Right cardiac atrium (tissue), 5 donors: ENCODE measurements around the gene TMEM108. TPM values are rescaled to one million over a fixed set of nuclear protein-coding genes. Genes with fewer than 3 reads are reported as not detected.

Experiments
- ATAC-seq, 2 donors: fragments of 200-7000 bp; cut with Tn5 transposase; one replicate each; pipeline versions ENCODE4 v1.8.0 to v1.9.1; 2020; ENCODE audit warnings: moderate library complexity in 2 of 2, mild to moderate bottlenecking in 1 of 2
- DNase-seq, 3 donors: peaks; one replicate each; pipeline ENCODE4 v3.0.0-alpha.2; 2020
- H3K27ac ChIP-seq: one replicate; pipeline ENCODE4 v1.5.1; 2013; ENCODE audit warnings: mild to moderate bottlenecking, low read length, control low read depth, moderate library complexity
- H3K27me3 ChIP-seq: one replicate; pipeline ENCODE4 v1.6.1; 2013; ENCODE audit not compliant: control insufficient read depth, insufficient read depth
- H3K4me1 ChIP-seq: one replicate; pipeline ENCODE4 v1.6.1; 2013; ENCODE audit warnings: low read length; ENCODE audit not compliant: control insufficient read depth, insufficient read depth
- H3K4me3 ChIP-seq: one replicate; pipeline ENCODE4 v1.5.1; 2013; ENCODE audit warnings: low read length, control low read depth
- H3K9me3 ChIP-seq: one replicate; pipeline ENCODE4 v1.6.1; 2013; ENCODE audit warnings: low read length; ENCODE audit not compliant: control insufficient read depth
- WGBS: extraction: QIAGEN DNeasy Blood & Tissue Kit; methylation state at CpG from one replicate; pipeline ENCODE4 v1.1.7; 2013; 5-methylcytosine and 5-hydroxymethylcytosine counted together
- intact Hi-C, 4 donors: fragments of 100-400 bp; cut with DNase I; formaldehyde crosslinking; loops; one replicate each; pipeline versions ENCODE4 v1.11.0 to v1.14.0; 2022 to 2023
- polyA plus RNA-seq: library from polyadenylated mRNA; stranded (reverse); fragments of 200-250 nt; gene quantifications from one replicate; pipeline ENCODE4 v1.2.3, GENCODE V29; 2013
- total RNA-seq, 4 donors: library from RNA; stranded (reverse); fragmentation: NEBNext Ultra II Directional; extraction: Animal tissue kit (Norgen Biotek cat#: 25700); gene quantifications; one replicate each; pipeline ENCODE4 v1.2.1, GENCODE V29; 2021
- donor health status: healthy with polysubstance abuse.
- donor health status: DM: no; HTN: yes; CAD: no.
- donor health status: DM: no; HTN: no; CAD: no.
- donor health status: DM: no; HTN: yes; CAD: no; lungs with severe emphysema.
- donor health status: DM: yes; HTN: yes; CAD: no.

TMEM108 gene
- total and polyA plus RNA-seq, 5 donors = 5.2 to 20.3 (median 13.2) TPM

GRCh38 chr3:133383741-133384140, 345.6 kb downstream of the TMEM108 start:
- DNase-seq (no peak), ATAC-seq (no peak)
- 78% methylated on average over 5 of the region's 5 CpGs for WGBS
- H3K4me3 ChIP-seq = no peak overlapping the region
- H3K27me3 ChIP-seq = no peaks in the 10 kb centered on the region
- H3K4me1 ChIP-seq = no peaks in the 10 kb centered on the region
- intact Hi-C loops = loop anchor here in 2 of 4 donors (2.0 to 10.0 kb wide), 3 partner anchors 343 to 656 kb away; no protein-coding TSS in a partner anchor
- no peak overlapping the region for H3K27ac ChIP-seq
- H3K9me3 ChIP-seq = no peaks in the 10 kb centered on the region

DNA sequence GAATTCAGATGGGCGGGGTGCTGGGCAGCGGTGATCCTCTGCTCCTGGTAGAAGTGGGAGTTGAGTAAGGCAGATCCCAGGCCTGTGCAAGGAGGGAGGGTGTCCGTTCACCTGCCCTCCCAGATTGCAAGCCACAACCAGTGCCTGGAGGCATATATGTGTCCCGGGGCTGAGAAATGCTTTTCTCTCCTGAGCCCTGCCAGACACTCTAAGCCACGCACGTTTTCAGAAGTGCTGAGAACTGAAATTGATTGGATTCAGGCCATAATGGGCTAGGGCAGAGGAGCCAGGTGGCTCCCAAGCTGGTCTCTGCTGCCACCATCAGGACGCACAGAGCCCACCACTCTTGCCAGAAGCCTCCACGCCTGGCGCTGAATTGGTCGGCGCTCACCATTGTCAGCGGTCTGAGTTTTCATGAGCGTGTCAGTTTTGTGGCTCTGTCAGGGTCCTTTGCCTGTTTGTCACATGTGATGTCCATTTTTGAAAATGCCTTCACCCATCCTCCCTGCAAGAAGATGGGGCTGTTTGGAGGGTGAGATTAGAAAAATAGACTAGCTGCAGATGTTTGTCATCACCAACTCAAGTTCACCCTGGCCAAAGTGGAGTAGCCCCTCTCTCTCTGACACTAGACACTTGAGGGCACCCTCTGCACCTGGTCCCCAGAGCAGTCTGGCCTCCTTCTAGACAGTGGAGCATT, 346.3 kb downstream of the TMEM108 start:
- DNase-seq (peak; percentile 70 to 86 (median 85)), ATAC-seq (peak; percentile 87 to 90)
- 19% methylated on average over 13 of the region's 13 CpGs for WGBS
- Histone ChIP-seq H3K4me1 (no peaks in the 10 kb centered on the region), H3K27me3 (no peaks in the 10 kb centered on the region), H3K27ac (no peak overlapping the region), H3K4me3 (no peak overlapping the region), H3K9me3 (no peaks in the 10 kb centered on the region)
- intact Hi-C loops = loop anchor here in 3 of 4 donors (5.0 to 10.0 kb wide), 2 partner anchors 650 to 657 kb away; no protein-coding TSS in a partner anchor

DNA sequence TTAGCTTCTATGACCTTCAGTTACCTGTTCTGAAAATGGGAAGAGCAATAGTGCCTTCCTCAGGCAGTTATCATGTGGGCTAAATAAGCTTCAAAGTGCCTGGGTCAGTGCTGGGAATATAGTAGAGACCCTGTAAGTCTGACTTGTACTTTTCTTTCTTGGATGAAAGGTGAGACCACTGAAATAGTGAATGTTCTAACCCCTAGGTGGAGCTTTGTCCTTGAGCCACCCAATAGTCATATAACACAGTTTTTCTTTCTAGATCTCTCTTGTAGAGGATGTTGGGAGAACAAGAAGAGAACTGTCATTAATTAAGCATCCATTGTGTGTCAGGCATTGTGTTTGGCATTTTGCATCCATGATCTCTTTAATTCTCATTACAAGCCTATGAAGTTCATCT, 348.7 kb downstream of the TMEM108 start:
- H3K4me1 ChIP-seq = no peaks in the 10 kb centered on the region
- H3K27me3 ChIP-seq = no peaks in the 10 kb centered on the region
- H3K4me3 ChIP-seq = no peak overlapping the region
- H3K9me3 ChIP-seq = no peaks in the 10 kb centered on the region
- intact Hi-C loops = loop anchor here in 2 of 4 donors (5.0 to 10.0 kb wide), 2 partner anchors 652 to 660 kb away; no protein-coding TSS in a partner anchor
- no peak overlapping the region for H3K27ac ChIP-seq
- DNase-seq = no peak
- no peak for ATAC-seq

GRCh38 chr3:133387341-133387740, 349.1 kb downstream of the TMEM108 start:
- DNase-seq = no peak

DNA sequence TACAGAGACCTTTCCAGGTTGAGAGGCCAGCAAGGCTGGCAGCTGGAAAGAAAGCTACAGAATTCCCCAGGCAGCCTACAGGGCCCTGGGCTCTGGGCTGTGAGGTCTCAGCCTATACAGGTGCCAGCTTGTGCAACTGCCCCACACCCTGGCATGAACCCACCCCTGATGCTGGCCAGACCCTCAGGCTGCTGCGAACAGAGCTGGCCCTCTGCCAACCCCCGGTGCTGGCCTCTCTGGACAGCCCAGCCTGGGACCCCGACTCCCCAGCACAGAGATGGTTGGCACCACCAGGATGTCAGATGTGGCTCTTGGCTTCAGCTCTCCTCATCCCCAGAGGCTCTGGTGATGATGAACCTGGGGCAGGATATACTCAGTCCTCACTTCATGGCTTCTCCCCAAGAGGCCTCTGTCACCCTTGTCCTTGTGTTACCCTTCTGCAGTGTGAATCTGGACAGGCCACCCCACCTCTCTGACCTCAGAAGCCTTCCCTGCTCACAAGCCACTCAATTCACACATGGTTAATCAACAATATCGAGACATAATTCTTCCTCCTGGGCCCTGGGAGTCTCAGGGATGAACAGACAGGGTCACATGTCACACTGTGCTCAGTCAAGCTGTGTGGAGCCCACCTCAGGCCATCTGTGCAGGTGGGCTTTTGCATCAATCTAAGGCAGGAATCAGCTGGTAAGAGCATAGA, 350.7 kb downstream of the TMEM108 start:
- H3K4me1 ChIP-seq = no peaks in the 10 kb centered on the region
- 64% methylated on average over 4 of the region's 4 CpGs for WGBS
- no peak overlapping the region for H3K27ac ChIP-seq

More at GRCh38 chr3:133387341-133387740, 349.1 kb downstream of the TMEM108 start:
- ATAC-seq = no peak
- intact Hi-C loops = loop anchor here in 2 of 4 donors (5.0 to 10.0 kb wide), 2 partner anchors 653 to 660 kb away; no protein-coding TSS in a partner anchor
- 76% methylated on average over 4 of the region's 4 CpGs for WGBS
- Histone ChIP-seq H3K4me3 (no peak overlapping the region), H3K4me1 (no peaks in the 10 kb centered on the region), H3K27ac (no peak overlapping the region), H3K9me3 (no peaks in the 10 kb centered on the region), H3K27me3 (no peaks in the 10 kb centered on the region)

GRCh38 chr3:133390715-133391114, 352.5 kb downstream of the TMEM108 start:
- no peak for ATAC-seq
- DNase-seq = no peak
- Histone ChIP-seq H3K27me3 (no peaks in the 10 kb centered on the region), H3K4me1 (no peaks in the 10 kb centered on the region), H3K9me3 (no peaks in the 10 kb centered on the region), H3K4me3 (no peak overlapping the region), H3K27ac (no peak overlapping the region)
- 85% methylated on average over 4 of the region's 4 CpGs for WGBS
- intact Hi-C loops = no loop called here

More for the DNA sequence above, 350.7 kb downstream of the TMEM108 start:
- H3K4me3 ChIP-seq = no peak overlapping the region
- intact Hi-C loops = loop anchor here in 2 of 4 donors (5.0 to 10.0 kb wide), 2 partner anchors 654 to 662 kb away; no protein-coding TSS in a partner anchor
- H3K9me3 ChIP-seq = no peaks in the 10 kb centered on the region
- no peaks in the 10 kb centered on the region for H3K27me3 ChIP-seq
- DNase-seq = peak in 1 of 3 donors; percentile 63
- ATAC-seq = no peak

DNA sequence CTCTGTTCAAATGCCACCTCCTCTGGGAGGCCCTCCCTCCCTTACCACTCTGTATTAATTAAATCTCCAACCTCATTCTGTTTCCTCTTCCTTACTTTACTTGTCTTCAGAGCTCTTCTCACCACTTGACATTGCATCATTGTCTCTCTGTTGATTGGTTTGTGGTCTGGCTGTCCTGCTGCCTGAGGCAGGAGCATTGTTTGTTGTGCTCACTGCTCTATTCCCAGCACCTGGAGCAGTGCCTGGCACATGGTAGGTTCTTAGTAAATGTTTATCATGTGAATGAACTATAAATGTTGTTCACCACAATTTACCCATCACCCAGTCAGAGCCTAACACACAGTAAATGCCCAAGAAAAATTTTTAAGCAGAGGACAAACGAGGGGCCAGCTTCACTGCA, 355.0 kb downstream of the TMEM108 start:
- no peaks in the 10 kb centered on the region for H3K4me1 ChIP-seq
- DNase-seq = no peak
- 73% methylated on average over 1 of the region's 1 CpG for WGBS
- H3K27ac ChIP-seq = no peak overlapping the region
- intact Hi-C loops = no loop called here
- H3K9me3 ChIP-seq = no peaks in the 10 kb centered on the region
- H3K4me3 ChIP-seq = no peak overlapping the region
- no peak for ATAC-seq
- H3K27me3 ChIP-seq = no peaks in the 10 kb centered on the region

DNA sequence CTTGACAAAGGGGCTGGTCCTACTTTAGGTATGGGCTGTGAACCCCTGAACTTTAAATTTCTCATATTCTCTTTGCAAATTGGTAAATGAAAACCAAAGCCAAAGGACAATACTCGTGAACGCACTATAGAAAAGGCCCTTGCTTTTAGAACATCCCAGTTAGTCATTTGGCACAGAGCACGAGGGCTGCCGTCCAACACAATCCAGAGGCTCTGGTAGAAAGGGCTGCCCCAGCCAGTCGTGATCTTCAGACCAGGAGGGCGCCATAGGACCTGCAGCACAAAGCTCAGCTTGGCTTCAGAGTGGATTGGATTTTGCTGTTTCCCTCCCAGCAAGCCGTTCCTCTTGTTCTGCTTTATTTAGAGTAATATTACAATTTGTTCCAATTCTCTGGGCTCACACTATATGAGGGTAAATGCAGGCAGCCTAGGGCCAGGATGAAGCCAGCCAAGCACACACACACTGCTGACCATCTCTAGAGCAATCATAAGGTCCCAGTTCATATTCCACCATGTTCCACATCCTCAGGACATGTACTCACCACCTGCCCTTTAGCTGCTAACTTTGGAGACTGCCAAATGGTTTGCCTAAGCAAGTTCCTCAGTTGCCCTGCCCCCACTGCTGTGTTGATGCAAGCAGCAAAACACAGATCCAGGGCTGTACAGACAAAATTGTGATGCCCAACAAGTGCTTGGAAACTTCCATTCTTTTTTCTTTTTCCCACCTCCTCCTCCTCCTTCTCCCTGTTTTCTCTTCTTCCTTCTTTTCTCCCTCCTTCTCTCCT, 355.7 kb downstream of the TMEM108 start:
- intact Hi-C loops = no loop called here
- H3K27me3 ChIP-seq = no peaks in the 10 kb centered on the region
- DNase-seq = peak; percentile 59 to 86 (median 81)
- H3K4me3 ChIP-seq = no peak overlapping the region
- ATAC-seq = peak; percentile 73 to 76
- WGBS = 39% methylated on average over 7 of the region's 7 CpGs
- no peaks in the 10 kb centered on the region for H3K9me3 ChIP-seq
- no peaks in the 10 kb centered on the region for H3K4me1 ChIP-seq
- no peak overlapping the region for H3K27ac ChIP-seq

DNA sequence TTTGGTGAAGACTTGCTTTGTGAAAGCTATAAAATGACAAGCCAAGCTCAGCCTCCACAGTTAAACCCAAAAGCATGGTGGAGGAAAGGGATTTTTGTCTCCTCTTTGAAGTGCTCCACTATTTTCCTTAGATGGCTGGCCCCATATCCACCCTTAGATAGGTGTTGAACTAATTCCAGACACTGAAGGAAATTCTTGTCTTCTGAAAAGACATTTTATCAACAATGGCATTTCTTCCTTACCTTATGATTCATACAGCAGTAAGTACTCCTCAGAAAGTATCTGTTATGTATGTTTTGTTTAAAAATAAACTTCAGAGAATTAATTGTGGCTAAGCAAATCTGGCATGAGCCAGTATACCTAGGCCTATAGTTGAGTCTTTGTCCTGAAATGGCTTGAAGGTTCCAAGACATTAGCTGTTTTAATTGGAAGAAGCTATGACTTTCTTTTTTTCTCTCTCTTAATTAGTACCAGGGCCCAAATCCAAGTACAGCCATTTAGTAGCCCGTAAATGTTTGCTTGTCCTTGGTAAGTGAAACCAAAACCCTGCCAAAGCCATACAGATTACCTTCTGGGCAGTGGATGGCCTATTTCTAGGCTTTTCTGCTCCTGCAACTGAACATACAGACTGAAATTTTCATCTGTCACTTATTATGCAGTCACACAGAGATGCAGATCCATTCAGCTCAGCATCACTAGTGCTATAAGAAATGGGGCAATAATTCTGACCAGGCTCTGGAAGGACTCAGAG, 356.5 kb downstream of the TMEM108 start:
- intact Hi-C loops = no loop called here
- H3K27ac ChIP-seq = no peak overlapping the region
- DNase-seq = no peak

DNA sequence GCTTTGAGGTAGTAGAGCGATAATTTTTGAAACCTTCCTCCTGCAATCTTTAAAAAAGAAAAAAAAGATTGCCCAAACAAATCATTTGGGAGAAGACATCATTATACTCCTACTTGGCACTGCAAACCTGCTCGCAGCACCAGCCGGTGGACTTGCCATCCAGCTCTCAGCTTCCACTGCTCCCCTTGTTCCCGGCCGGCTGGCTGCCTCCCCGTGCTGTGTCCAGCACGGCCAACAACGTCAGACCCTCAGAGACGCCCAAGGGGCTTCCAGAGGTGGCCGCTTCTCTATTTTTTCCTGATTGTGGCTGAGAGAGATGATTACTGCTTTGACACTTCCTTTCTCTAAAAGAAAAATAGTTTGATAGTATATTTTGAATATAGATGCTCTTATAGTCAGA, 358.7 kb downstream of the TMEM108 start:
- intact Hi-C loops = no loop called here
- 83% methylated on average over 10 of the region's 10 CpGs for WGBS
- H3K27me3 ChIP-seq = no peaks in the 10 kb centered on the region
- ATAC-seq (no peak), DNase-seq (no peak)
- no peak overlapping the region for H3K27ac ChIP-seq
- no peaks in the 10 kb centered on the region for H3K9me3 ChIP-seq
- H3K4me1 ChIP-seq = no peaks in the 10 kb centered on the region
- no peak overlapping the region for H3K4me3 ChIP-seq

More for the DNA sequence above, 356.5 kb downstream of the TMEM108 start:
- no peaks in the 10 kb centered on the region for H3K9me3 ChIP-seq
- no peaks in the 10 kb centered on the region for H3K27me3 ChIP-seq
- no peak for ATAC-seq
- H3K4me1 ChIP-seq = no peaks in the 10 kb centered on the region
- 68% methylated on average over 1 of the region's 1 CpG for WGBS
- no peak overlapping the region for H3K4me3 ChIP-seq
